Activated T-cell treated with anti-CD3 and anti-CD28 coated beads for 1 hour (primary cell): ENCODE data around the gene GNL3L.
"Not testable (repeated sequence)": the region's sequence is repeated elsewhere in the genome, so short reads cannot be mapped to it uniquely, and the experiment has no call there.

Source experiments
- DNase-seq: peaks from one replicate; pipeline ENCODE4 v3.0.0-alpha.2; 2020; ENCODE audit warnings: low read depth

Gene GNL3L, protein sequence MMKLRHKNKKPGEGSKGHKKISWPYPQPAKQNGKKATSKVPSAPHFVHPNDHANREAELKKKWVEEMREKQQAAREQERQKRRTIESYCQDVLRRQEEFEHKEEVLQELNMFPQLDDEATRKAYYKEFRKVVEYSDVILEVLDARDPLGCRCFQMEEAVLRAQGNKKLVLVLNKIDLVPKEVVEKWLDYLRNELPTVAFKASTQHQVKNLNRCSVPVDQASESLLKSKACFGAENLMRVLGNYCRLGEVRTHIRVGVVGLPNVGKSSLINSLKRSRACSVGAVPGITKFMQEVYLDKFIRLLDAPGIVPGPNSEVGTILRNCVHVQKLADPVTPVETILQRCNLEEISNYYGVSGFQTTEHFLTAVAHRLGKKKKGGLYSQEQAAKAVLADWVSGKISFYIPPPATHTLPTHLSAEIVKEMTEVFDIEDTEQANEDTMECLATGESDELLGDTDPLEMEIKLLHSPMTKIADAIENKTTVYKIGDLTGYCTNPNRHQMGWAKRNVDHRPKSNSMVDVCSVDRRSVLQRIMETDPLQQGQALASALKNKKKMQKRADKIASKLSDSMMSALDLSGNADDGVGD

DNA sequence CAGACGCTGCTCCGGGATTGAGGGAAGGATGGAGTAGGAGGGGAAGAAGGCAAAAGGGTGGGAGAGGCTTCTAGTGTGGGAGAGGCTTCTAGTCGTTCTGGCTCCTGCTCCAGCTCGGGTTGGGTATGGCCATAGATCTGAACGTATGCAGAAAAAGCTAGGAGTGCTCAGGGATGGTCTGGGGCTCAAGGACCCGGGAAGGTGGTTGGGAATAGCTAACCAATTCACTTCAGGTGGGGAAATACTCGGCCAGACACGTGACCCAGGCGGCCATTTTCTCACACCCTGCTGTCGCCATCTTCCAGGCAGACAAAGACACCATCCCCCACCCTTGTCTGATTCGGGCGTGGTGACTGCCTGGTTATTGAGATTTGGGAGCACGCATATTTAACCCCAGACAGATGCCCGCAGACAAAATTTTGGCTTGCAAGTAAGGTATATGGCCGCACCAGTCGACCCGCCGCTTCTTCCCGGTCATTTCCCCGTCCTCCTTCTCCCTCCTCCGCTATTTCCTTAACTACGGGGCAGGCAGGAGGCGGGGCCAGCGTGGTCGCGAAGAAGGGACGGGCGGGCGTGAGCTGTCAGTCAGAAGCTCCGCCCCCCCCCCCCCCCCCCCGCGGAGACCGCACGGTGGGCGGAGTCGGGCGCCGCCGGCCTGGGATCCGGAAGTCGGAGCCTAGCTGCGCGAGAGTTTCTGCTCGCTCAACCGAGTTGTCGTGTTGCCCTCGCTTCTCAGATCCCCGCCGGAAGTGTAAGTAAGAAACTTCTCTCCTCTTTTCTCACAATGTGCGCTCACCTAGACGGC, at the start of gene GNL3L:
GNL3L (plus strand) TSS at position 668 of the 805 bp plus-strand sequence. CDS start 2,348 bp downstream, outside the sequence.
- peak; percentile 59 for DNase-seq

DNA sequence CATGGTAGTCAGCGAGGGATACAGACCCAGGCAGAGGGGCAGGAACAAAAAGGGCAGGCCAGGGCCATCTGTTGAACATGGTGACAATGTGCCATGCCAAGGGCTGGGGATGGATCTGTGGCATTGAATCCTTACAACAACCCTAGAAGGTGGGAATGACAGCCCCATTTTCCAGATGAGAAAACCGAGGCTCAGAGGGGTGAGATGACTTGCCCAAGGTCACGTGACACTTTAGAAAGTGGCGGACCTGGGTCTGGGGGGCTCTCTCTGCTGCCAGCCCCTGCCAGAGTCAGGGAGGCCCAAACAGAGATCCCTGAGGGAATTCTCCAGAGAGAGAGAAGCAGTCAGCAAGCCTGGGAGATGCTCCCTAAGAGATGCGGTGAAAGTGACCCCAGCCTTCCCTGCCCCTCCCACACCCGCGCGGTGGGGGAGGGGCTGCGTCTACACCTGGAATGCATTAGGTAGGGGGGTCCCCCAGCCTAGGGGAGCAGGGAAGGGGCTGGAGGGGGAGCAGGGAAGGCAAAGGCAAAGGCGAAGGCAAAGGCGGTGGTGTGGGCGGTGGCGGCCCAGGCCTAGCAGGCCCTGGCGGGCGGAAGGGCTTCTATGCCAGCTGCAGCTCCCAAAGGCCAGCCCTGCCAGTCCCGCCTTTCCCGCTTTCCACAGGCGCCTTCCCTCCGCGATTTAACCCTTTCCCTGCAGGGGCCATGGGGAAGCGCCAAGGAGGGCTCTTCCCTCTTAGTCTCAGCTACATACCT, 47.0 kb upstream of the GNL3L start:
- DNase-seq: no peak

DNA sequence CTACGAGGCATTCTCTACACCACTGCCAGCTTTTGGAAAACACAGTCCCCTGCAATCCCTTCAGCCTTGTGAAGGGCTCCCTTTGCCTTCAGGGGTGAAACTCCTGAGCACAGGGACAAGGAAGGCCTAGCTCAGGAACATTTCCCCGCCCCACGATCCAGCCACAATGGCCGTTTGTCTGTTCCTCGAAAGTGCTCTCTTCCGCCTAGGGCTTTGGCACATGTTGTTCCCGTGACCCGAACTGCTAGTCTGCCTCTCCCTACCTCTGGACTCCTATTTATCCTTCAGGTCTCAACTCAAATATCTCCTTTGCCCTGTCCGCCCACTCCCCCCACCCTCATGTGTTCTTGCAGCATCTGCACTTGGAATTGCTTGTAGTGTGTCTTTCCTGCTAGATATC, 46.1 kb upstream of the GNL3L start:
- DNase-seq: no peak

DNA sequence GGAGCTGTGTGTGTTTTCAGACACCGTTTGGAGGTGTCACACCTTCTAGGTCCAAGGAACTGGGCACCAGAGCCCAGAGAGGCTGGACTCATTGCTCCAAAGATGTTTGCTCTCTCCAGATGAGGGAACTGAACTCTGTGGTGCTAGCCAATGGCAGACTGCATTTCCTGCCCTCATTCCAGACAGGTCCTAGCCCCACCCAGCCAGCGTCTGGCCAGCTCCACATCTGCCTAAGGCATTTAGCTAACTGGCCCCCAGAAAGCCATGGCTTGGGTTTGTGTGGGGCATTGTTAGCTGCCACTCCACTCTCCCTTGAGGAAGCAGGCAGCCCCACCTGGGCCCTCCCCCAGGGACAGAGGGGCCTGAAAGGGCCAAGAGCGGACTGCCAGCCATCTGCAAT, 45.4 kb upstream of the GNL3L start:
- DNase-seq: no peak

DNA sequence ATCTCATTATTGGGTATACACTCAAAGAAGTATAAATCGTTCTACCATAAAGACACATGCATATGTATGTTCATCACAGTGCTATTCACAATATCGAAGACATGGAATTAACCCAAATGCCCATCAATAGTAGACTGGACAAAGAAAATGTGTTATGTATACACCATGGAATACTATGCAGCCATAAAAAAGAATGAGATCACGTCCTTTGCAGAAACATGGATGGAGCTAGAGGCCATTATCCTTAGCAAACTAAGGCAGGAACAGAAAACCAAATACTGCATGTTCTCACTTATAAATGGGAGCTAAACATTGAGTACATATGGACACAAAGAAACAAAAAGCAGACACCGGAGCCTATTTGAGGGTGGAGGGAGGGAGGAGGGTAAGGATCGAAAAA, 40.2 kb upstream of the GNL3L start:
- not testable (repeated sequence) for DNase-seq

DNA sequence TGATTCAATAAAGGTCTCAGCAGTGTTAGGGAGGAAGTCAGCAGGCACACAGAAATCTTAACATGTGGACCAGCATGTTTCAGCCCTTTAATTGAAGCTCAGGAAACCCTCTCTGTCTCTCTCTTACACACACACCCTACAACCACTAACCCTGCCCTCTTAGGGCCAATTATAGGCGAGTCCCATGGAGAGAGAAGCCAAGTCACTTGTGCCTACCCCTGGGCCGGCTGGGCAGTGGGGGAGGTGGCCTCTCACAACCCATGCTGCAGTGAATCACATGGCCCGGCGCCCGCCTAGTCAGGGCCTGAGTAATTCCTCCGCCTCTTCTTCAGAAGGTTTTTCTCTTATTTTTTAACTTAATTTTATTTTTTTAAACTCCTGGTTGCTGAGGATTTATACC, 37.7 kb upstream of the GNL3L start:
- DNase-seq: no peak

DNA sequence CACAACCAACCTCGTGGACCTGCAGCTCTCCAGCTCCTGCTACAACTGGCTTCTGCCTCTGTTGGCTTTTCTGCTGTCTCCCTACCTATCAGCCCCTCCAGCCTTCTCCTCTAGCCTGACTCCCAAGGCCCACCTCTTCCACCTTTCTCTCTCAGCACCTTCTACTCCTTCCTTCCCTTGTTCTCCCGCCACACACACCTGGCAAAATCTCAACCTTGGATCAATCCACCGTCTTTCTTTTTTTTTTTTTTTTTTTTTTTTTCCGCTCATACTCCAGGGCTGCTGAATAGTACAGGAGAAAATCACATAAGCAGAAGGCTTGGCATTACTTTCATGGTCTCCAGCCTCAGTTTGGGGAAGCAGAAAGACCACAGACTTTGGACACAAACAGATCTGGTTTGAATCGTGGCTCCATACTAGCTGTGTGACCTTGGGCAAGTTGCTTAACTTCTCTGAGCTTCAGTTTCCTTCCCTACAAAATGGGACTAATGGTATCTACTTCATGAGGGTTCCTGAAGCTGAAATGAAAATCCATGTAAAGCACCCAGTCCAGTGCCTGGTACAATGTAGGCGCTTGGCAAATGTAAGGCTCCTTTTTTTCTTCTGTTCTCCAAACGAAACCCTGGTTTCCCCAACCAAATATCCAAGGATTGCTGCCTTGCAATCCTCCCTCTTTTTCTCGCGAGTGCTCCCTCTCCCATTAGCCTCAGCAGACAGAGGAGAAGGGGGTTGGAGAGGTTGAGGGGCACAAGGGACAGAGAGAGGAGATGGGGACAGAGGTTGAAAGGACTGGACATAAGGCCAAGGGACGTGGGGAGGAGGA, 35.6 kb upstream of the GNL3L start:
- DNase-seq: no peak

DNA sequence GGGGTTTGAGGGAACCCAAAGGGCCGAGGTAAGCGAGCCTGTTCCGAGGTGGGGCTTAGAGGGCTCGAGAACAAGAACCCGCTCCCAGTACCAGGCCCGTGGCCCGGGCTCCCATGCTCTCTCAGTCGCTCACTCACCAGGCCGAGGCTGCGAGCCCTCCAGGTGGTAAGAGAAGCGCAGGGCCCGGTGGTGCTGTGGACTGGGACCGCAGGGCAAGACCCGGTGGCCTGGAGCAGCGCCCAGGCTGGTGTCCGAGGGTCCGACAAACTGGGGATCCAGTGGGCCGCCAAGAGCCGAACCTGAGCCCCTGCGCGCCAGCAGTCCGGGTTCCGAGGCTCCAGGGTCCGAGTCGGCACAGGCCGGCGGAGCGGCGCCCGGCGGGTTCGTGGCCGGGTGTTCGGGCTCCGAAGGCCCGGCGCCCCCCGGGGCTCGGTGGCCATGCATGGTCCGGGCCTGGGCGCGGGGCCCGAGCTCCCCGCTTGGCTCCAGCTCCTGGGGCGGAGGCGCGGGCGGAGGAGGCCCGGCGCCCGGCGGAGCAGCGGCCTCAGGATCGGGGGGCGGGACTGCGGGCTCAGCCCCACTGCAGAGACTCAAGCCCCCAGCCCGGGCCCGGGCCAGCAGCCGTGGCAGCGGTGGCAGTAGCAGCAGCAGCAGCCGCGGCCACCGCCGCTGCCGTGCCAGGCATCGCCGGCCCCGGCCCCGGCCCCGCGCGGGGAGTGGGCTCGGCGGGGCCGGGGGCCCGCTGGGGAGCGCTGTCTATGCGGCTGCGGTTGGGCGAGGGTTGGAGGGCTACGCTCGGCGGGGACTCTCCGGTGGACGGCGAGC, 34.8 kb upstream of the GNL3L start:
- no peak for DNase-seq

DNA sequence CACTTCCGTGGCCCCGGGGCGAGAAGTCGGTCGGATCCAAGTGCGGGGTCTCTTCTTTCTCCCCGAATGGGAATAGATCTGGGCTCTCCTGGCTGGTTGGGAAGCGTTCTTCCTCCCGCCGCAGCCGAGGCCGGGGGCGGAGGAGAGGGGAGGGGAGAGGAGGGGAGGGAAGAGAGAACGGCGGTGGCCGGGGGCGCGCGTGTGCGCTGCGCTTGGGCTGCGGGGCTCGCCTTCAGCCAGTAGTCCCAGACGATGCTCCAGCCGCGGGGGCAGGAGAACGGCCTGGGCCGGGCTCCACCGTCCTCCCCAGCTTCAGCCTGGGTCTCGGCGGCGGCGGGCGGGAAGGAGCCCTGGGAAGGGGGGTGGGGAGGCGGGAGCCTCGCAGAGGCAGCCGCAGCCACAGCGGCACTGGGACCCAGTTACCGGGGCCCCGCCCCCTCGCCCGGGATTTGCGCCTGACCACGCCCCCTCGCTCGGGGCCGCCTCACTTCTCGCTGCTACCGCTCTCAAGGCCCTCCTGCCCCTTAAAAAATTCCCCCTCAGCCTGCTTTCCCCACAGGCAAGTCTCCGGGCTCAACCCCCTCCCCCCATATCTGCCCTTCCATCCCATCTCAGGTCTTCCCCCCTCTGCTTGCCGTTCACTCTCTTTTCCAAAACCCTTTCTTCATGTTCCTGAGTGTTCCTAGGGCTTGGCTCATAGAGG, 34.1 kb upstream of the GNL3L start, which contains the start of gene FGD1:
FGD1 (minus strand) TSS at position 421 of the 703 bp plus-strand sequence. CDS start 802 bp downstream, outside the sequence.
- DNase-seq: peak; percentile 28

DNA sequence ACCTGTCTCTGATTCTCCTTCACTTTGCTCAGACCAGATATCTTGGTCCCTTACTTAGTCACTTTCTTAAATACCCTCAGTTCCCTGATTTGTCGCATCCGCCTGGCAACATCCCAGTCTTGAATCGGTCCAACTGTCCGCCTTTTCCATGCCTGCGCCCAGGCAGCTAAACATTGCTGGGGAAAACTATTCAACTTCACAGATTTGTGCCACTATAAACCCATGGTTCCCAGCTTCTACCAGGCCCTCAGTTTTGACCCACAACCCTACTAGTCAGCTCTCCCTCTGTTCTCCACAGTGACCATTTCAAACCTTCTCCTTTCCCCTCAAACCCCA, 33.5 kb upstream of the GNL3L start:
- DNase-seq: no peak

DNA sequence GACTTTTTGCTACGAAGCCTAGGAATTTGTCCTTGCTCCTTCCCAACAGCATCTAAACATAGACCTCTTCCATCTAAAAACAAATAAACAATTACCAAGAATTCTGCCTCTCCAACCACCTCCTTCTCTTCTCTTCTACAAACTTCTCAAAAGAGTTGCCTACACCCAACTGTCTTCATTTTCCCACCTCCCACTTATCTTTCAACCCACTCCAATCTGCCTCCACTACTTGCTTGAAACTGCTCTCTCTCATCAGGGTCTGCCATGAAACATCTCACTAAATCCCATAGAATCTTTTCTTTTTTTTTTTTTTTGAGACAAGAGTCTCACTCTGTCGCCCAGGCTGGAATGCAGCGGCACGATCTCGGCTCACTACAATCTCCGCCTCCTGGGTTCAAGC, 33.1 kb upstream of the GNL3L start:
- DNase-seq: no peak

DNA sequence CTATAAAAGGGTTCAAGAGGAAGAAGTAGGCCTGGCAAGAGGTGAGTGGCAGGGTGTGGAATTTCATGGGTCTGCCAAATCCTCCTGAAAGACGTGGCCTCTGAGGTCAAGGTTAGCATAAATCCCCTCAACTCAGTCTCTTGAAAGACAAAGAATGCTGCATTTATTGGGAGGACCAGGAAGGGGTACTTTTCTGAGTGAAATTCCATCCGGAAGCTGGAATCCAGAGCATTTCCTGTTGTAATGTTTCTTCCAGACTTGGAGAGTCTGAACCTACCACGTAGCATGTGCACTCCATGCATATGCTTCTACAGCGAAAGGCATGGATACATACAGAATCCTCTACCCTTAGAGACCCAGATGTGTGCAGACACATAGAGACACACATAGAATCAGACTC, 20.6 kb upstream of the GNL3L start:
- DNase-seq: no peak

DNA sequence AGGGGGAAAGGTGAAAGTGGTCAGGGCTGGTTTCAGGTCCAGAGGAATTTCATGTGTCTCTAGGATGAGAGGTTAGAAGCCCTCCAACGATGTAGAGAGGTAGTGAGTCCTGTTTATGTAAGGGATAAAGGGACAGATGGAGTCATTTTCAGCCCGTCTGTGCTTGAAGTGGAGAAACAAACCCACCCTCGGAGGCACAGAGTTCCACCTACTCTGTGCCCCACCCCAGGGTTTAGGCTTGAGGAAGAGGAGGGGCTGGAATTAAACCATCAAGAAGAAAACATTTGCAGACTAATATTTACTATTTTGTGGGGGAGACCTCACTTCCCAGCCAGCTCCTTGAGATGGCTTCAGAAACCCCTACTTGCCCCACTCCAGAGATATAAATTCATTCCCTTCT, 868 bp upstream of the GNL3L start:
- no peak for DNase-seq

DNA sequence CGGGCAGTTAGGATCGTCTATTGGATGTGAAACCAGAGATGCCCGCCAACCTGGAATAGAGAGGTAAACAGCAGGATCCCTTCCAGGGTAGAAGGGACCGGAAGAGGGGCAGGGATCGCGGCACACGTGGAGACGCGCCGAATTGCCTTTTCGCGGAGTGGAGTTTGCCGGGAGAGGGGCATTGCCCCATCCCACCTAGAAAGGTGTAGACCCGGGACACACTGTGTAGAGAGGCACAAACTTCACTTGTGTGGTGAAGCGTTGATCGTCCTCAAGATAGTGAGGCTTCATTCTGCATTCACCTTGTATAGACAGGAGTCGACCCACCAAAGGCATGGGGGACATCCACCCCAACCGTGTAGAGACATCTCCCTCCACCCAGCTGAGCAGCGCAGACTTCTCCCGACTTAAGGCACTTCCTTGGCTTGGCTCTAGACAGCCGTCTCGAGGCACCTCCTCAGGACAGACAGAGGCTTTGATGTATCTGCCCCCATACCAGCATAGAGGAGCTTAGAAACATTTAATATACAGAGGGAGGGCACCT, 410 bp downstream of the GNL3L start:
- no peak for DNase-seq

DNA sequence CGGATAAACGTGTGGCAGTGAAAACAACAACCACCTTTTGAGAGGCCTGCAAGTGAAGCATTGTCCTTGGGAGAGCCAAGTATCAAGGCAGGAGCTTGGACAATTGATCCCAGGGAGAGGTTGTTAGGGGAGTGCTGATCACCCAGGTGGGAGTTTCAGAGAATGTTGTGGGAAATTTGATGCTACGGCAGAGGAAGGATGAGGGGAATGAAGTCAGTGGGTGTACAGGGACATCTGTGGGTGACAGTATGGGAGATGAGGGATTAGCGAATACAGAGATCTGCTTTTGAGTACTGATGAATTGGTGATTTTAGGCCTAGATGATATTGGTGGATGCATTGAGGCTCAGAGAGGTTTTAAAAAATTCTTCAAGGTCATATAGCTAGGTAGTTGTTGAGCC, 4.3 kb downstream of the GNL3L start:
- DNase-seq: no peak

DNA sequence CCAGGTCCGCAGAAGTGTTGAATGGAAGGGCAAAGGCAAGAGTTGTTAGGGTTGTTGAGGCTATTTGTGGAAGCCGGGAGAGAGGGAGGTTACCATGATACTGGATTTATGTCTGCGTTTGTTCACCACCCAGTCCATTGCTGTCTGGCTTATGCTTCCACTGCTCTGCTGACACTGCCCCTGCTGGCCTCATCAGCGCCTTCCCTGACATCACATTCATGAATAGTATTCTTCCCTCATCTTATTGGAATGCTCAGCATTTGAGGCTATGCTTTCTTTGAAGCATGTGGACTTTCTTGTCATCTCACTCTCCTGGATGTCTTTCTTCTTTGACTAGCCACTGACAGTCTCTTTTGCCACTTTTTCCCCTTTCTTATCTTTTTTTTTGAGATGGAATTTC, 10.3 kb downstream of the GNL3L start:
- DNase-seq: no peak

DNA sequence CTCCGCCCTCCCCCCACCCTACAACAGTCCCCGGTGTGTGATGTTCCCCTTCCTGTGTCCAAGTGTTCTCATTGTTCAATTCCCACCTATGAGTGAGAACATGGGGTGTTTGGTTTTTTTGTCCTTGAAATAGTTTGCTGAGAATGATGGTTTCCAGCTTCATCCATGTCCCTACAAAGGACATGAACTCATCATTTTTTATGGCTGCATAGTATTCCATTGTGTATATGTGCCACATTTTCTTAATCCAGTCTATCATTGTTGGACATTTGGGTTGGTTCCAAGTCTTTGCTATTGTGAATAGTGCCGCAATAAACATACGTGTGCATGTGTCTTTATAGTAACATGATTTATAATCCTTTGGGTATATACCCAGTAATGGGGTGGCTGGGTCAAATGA, 12.2 kb downstream of the GNL3L start:
- DNase-seq: not testable (repeated sequence)

DNA sequence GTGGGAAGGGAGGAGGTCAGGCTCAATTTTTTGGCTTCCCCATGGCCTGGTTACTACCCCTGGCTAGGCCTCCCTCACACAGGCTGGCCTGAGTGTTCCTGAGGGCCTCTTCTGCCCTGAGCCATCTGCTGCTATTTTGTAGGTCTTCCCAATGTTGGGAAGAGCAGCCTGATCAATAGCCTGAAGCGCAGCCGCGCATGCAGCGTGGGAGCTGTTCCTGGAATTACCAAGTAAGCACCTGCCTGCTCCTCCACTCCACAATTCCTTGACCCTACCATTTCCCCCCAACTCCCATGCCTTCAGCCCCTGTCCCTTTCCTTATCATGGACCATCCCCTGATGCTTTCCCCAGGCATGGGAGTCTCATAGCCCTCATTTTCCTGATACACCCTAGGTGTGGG, 20.8 kb downstream of the GNL3L start:
- no peak for DNase-seq

DNA sequence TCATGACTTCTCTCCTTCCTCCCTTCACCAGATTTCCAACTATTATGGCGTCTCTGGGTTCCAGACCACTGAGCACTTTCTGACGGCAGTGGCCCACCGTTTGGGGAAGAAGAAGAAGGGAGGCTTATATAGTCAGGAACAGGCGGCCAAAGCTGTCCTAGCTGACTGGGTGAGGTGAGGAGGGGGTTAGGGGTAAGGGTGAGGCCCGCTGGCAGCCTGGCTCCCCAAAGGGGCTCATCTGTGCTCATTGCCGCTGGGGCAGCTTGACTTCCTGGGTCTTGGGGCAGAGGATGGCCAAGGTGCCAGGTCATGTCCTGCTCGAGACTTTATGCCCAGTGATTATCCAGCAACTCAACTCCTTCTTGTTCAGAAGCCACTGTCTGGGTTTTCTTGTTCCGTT, 21.8 kb downstream of the GNL3L start:
- DNase-seq: no peak

DNA sequence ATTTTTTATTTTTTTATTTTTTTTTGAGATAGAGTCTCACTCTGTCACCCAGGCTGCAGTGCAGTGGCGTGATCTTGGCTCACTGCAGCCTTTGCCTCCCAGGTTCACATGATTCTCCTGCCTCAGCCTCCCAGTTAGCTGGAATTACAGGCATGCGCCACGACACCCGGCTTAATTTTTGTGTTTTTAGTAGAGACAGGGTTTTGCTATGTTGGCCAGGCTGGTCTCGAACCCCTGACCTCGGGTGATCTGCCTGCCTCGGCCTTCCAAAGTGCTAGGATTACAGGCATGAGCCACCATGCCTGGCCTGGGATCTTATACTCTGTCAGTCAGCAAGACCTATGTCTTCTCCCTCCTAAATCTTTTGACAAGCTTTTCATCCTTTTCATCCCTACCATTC, 25.0 kb downstream of the GNL3L start:
- DNase-seq: not testable (repeated sequence)
